CD14-positive monocyte (primary cell): ENCODE data around the gene USP53. TPM values are rescaled to one million over a fixed set of nuclear protein-coding genes. Genes with fewer than 3 reads are reported as not detected.
"Not testable (repeated sequence)": the region's sequence is repeated elsewhere in the genome, so short reads cannot be mapped to it uniquely, and the experiment has no call there.

Experiments
- DNase-seq, 3 donors: peaks; one replicate each; pipeline ENCODE4 v3.0.0-alpha.2; 2011 to 2022
- H2AFZ ChIP-seq: 2 replicates; pipeline ENCODE4 v1.6.0; 2012; ENCODE audit warnings: mild to moderate bottlenecking, low read depth, low read length, inconsistent platforms; ENCODE audit not compliant: insufficient read depth, poor library complexity, severe bottlenecking
- H3K27ac ChIP-seq, 2 donors: 1 replicate in 1 of 2; 2 replicates in 1 of 2; pipeline ENCODE4 v1.5.1; 2012 to 2013; ENCODE audit warnings: low read length in 2 of 2, control low read depth in 1 of 2, inconsistent platforms in 1 of 2, low read depth in 1 of 2, mild to moderate bottlenecking in 1 of 2
- H3K27me3 ChIP-seq, 2 donors: one replicate each; pipeline versions ENCODE4 v1.6.0 to v1.6.1; 2011 to 2013; ENCODE audit warnings: low read length in 2 of 2; ENCODE audit not compliant: control insufficient read depth in 2 of 2, insufficient read depth in 2 of 2
- H3K36me3 ChIP-seq, 2 donors: replicated peaks in 1 of 2; 1 replicate in 1 of 2; 2 replicates in 1 of 2; pipeline versions ENCODE4 v1.5.1 to v1.6.1; 2012 to 2013; ENCODE audit warnings: low read length in 2 of 2, control low read depth in 1 of 2, inconsistent platforms in 1 of 2, mild to moderate bottlenecking in 1 of 2; ENCODE audit not compliant: insufficient read depth in 2 of 2, control insufficient read depth in 1 of 2
- H3K4me1 ChIP-seq, 2 donors: 1 replicate in 1 of 2; 2 replicates in 1 of 2; pipeline versions ENCODE4 v1.5.1 to v1.6.1; 2012 to 2013; ENCODE audit warnings: low read length in 2 of 2, control low read depth in 1 of 2, inconsistent platforms in 1 of 2, mild to moderate bottlenecking in 1 of 2, moderate library complexity in 1 of 2; ENCODE audit not compliant: insufficient read depth in 2 of 2, control insufficient read depth in 1 of 2
- H3K4me2 ChIP-seq: replicated peaks from 2 replicates; pipeline ENCODE3; 2012; ENCODE audit warnings: low read length, moderate library complexity, mild to moderate bottlenecking; ENCODE audit not compliant: poor library complexity, severe bottlenecking; ENCODE audit errors: extremely low read depth
- H3K4me3 ChIP-seq, 3 experiments: fragments of 200-600 bp in 1 of 3; sonication (generic) in 1 of 3; replicated peaks in 1 of 3; 1 replicate in 2 of 3; 2 replicates in 1 of 3; pipeline ENCODE4 v1.5.1; 2011 to 2013; ENCODE audit warnings: low read length in 3 of 3, mild to moderate bottlenecking in 3 of 3, control low read depth in 2 of 3, low read depth in 2 of 3, inconsistent platforms in 1 of 3, moderate library complexity in 1 of 3
- H3K79me2 ChIP-seq: 2 replicates; pipeline ENCODE4 v1.6.0; 2012; ENCODE audit warnings: mild to moderate bottlenecking, control low read depth, inconsistent platforms, low read length, moderate library complexity; ENCODE audit not compliant: insufficient read depth
- H3K9ac ChIP-seq: 2 replicates; pipeline ENCODE4 v1.6.0; 2017; ENCODE audit warnings: low read length, mild to moderate bottlenecking; ENCODE audit not compliant: insufficient read depth, poor library complexity, severe bottlenecking
- H3K9me3 ChIP-seq, 2 donors: replicated peaks in 1 of 2; 1 replicate in 1 of 2; 2 replicates in 1 of 2; pipeline versions ENCODE4 v1.5.1 to v1.6.1; 2012 to 2013; ENCODE audit warnings: low read length in 2 of 2, control low read depth in 1 of 2; ENCODE audit not compliant: control insufficient read depth in 1 of 2, insufficient read depth in 1 of 2
- H4K20me1 ChIP-seq: 2 replicates; pipeline ENCODE4 v1.6.0; 2012; ENCODE audit warnings: mild to moderate bottlenecking, low read length, control low read depth, moderate library complexity; ENCODE audit not compliant: insufficient read depth
- H3K27ac Mint-ChIP-seq, 7 donors: one replicate each; pipeline ENCODE4 v1.8.0; 2020; ENCODE audit warnings: mild to moderate bottlenecking in 7 of 7, mixed read lengths in 7 of 7, moderate library complexity in 6 of 7, inconsistent platforms in 2 of 7
- H3K27me3 Mint-ChIP-seq, 3 donors: one replicate each; pipeline ENCODE4 v1.8.0; 2021 to 2022; ENCODE audit warnings: low read depth in 3 of 3, mild to moderate bottlenecking in 3 of 3, mixed read lengths in 3 of 3, moderate library complexity in 3 of 3, inconsistent platforms in 1 of 3
- H3K36me3 Mint-ChIP-seq, 2 donors: one replicate each; pipeline ENCODE4 v1.8.0; 2020; ENCODE audit warnings: mixed read lengths in 2 of 2, inconsistent platforms in 1 of 2, mild to moderate bottlenecking in 1 of 2
- H3K4me1 Mint-ChIP-seq: one replicate; pipeline ENCODE4 v1.8.0; 2020; ENCODE audit warnings: mild to moderate bottlenecking, mixed read lengths
- H3K4me3 Mint-ChIP-seq, 2 donors: one replicate each; pipeline ENCODE4 v1.8.0; 2020; ENCODE audit warnings: mild to moderate bottlenecking in 2 of 2, mixed read lengths in 2 of 2, moderate library complexity in 1 of 2
- H3K9me3 Mint-ChIP-seq, 7 donors: one replicate each; pipeline ENCODE4 v1.8.0; 2020 to 2022; ENCODE audit warnings: mixed read lengths in 7 of 7, mild to moderate bottlenecking in 6 of 7, moderate library complexity in 6 of 7, inconsistent platforms in 2 of 7
- WGBS: methylation state at CpG from one replicate; pipeline ENCODE4 v1.1.5; 2013; ENCODE audit warnings: missing lambda C conversion rate; ENCODE audit not compliant: insufficient coverage; 5-methylcytosine and 5-hydroxymethylcytosine counted together
- intact Hi-C, 2 donors: fragments of 100-400 bp; cut with micrococcal nuclease; formaldehyde crosslinking; loops; one replicate each; pipeline versions ENCODE4 v1.15.0 to v1.15.1; 2023
- polyA plus RNA-seq, 3 donors: library from polyadenylated mRNA; depleted of rRNA in 1 of 3; unstranded in 2 of 3; stranded (reverse) in 1 of 3; fragments of 300-500 nt in 2 of 3; fragments of >200 nt in 1 of 3; fragmentation: Illumina TruSeq in 2 of 3; gene quantifications; 1 replicate in 2 of 3; 2 replicates in 1 of 3; pipeline ENCODE4 v1.2.3, GENCODE V29; 2012 to 2021
- TF ChIP-seq, protein P1 (sequence below): fragments of 200-600 bp; IDR thresholded peaks from one replicate; pipeline ENCODE4 v1.8.0; 2022; ENCODE audit warnings: antibody characterized with exemption, mild to moderate bottlenecking

USP53 gene
- polyA plus RNA-seq, 3 donors: 0.11 to 0.44 (median 0.22) TPM

- H3K9me3 ChIP-seq: no peaks in the 10 kb centered on the region
- no peaks in the 10 kb centered on the region for H4K20me1 ChIP-seq
- H3K9ac ChIP-seq: no peak overlapping the region
- Mint-ChIP-seq H3K36me3 (no peaks in the 10 kb centered on the region), H3K27ac (no peak overlapping the region), H3K9me3 (peaks cover 0 to 5% (median 0%) of the 10 kb centered on the region in 7 donors), H3K27me3 (no peaks in the 10 kb centered on the region), H3K4me3 (no peak overlapping the region), H3K4me1 (no peaks in the 10 kb centered on the region)
- DNase-seq: no peak
- H3K79me2 ChIP-seq: no peaks in the 10 kb centered on the region
- no peak overlapping the region for H3K27ac ChIP-seq
- H2AFZ ChIP-seq: no peak overlapping the region
- H3K4me3 ChIP-seq: no peak overlapping the region
- no peak overlapping the region for H3K4me2 ChIP-seq
- WGBS: 100% methylated on average over 2 of the region's 6 CpGs
- no peaks in the 10 kb centered on the region for H3K27me3 ChIP-seq
- no peaks in the 10 kb centered on the region for H3K36me3 ChIP-seq
- intact Hi-C loops: no loop called here
- H3K4me1 ChIP-seq: no peaks in the 10 kb centered on the region
- TF ChIP-seq, protein P1, sequence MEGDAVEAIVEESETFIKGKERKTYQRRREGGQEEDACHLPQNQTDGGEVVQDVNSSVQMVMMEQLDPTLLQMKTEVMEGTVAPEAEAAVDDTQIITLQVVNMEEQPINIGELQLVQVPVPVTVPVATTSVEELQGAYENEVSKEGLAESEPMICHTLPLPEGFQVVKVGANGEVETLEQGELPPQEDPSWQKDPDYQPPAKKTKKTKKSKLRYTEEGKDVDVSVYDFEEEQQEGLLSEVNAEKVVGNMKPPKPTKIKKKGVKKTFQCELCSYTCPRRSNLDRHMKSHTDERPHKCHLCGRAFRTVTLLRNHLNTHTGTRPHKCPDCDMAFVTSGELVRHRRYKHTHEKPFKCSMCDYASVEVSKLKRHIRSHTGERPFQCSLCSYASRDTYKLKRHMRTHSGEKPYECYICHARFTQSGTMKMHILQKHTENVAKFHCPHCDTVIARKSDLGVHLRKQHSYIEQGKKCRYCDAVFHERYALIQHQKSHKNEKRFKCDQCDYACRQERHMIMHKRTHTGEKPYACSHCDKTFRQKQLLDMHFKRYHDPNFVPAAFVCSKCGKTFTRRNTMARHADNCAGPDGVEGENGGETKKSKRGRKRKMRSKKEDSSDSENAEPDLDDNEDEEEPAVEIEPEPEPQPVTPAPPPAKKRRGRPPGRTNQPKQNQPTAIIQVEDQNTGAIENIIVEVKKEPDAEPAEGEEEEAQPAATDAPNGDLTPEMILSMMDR: no peak
Measured at GRCh38 chr4:119271361-119272085, 59.0 kb downstream of the USP53 start.

- H3K36me3 Mint-ChIP-seq, H3K9ac ChIP-seq, H3K27ac Mint-ChIP-seq, H3K36me3 ChIP-seq, H3K4me2 ChIP-seq, H3K27me3 Mint-ChIP-seq, H3K4me3 ChIP-seq, H3K27ac ChIP-seq, H3K9me3 Mint-ChIP-seq, DNase-seq, H3K27me3 ChIP-seq, H2AFZ ChIP-seq, H3K4me1 Mint-ChIP-seq, intact Hi-C loops, H4K20me1 ChIP-seq, H3K4me3 Mint-ChIP-seq, H3K4me1 ChIP-seq, H3K9me3 ChIP-seq, H3K79me2 ChIP-seq: not testable (repeated sequence)
- WGBS: 100% methylated on average over 2 of the region's 19 CpGs
Measured at GRCh38 chr4:119279541-119279940, 67.0 kb downstream of the USP53 start.

DNA sequence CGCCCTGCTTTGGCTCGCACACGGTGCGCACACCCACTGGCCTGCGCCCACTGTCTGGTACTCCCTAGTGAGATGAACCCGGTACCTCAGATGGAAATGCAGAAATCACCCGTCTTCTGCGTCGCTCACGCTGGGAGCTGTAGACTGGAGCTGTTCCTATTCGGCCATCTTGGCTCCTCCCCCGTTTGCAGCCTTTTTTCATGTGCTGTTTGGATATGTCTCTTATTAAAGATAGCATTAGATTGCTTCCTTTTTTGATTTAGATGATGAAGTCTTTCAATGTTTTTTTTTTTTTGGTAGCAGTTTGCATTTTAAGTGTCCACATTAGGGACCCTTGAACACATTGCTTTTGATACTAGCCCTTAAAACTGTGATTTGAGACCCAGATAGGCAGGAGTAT lies 67.4 kb downstream of the USP53 start:
- H3K9ac ChIP-seq, H2AFZ ChIP-seq, H3K79me2 ChIP-seq, H3K27me3 Mint-ChIP-seq, H3K4me3 ChIP-seq, H3K36me3 ChIP-seq, H3K4me1 Mint-ChIP-seq, H3K4me1 ChIP-seq, intact Hi-C loops, H3K4me3 Mint-ChIP-seq, H3K9me3 ChIP-seq, H3K27ac ChIP-seq, DNase-seq, H3K4me2 ChIP-seq, H3K36me3 Mint-ChIP-seq, H4K20me1 ChIP-seq, H3K9me3 Mint-ChIP-seq, H3K27me3 ChIP-seq, H3K27ac Mint-ChIP-seq: not testable (repeated sequence)
- 100% methylated on average over 2 of the region's 12 CpGs for WGBS
